Activated naive CD8-positive, alpha-beta T cell treated with anti-CD3 and anti-CD28 coated beads, Interleukin-2, amount 10 ng/mL, durations not matched to agents 7 days and 5 days (primary cell): ENCODE results near the gene TBCE. TPM values are rescaled to one million over a fixed set of nuclear protein-coding genes. Genes with fewer than 3 reads are reported as not detected.
"Not testable (repeated sequence)": the region's sequence is repeated elsewhere in the genome, so short reads cannot be mapped to it uniquely, and the experiment has no call there.

Experiments
- ATAC-seq: fragments of 150-1000 bp; cut with Tn5 transposase; one replicate; pipeline ENCODE4 v1.10.0; 2021; ENCODE audit warnings: low read depth, moderate library complexity
- POLR2A ChIA-PET: fragments of 350-600 bp; sonication (Branson Sonifier 250); formaldehyde crosslinking; loops from one replicate; lab custom pipeline; 2021; ENCODE audit warnings: antibody characterized with exemption; lab: Charles Lee
- DNase-seq: peaks from one replicate; pipeline ENCODE4 v3.0.0; 2021
- H3K27ac Mint-ChIP-seq: one replicate; pipeline ENCODE4 v1.8.0; 2022; ENCODE audit warnings: mild to moderate bottlenecking, mixed read lengths
- H3K27me3 Mint-ChIP-seq: one replicate; pipeline ENCODE4 v1.8.0; 2022; ENCODE audit warnings: mild to moderate bottlenecking, moderate library complexity, mixed read lengths
- H3K36me3 Mint-ChIP-seq: one replicate; pipeline ENCODE4 v1.8.0; 2021; ENCODE audit warnings: mild to moderate bottlenecking, mixed read lengths
- H3K4me1 Mint-ChIP-seq: one replicate; pipeline ENCODE4 v1.8.0; 2021; ENCODE audit warnings: mixed read lengths
- H3K4me3 Mint-ChIP-seq: one replicate; pipeline ENCODE4 v1.8.0; 2022; ENCODE audit warnings: mild to moderate bottlenecking, moderate library complexity, mixed read lengths
- H3K9me3 Mint-ChIP-seq: one replicate; pipeline ENCODE4 v1.8.0; 2021; ENCODE audit warnings: mixed read lengths
- total RNA-seq, 2 experiments: library from RNA; stranded (reverse); gene quantifications; one replicate each; pipeline ENCODE4 v1.2.3, GENCODE V29; 2021

TBCE gene
- total RNA-seq, 2 experiments from 2014 or later: 29.8 to 30.3 TPM

DNA sequence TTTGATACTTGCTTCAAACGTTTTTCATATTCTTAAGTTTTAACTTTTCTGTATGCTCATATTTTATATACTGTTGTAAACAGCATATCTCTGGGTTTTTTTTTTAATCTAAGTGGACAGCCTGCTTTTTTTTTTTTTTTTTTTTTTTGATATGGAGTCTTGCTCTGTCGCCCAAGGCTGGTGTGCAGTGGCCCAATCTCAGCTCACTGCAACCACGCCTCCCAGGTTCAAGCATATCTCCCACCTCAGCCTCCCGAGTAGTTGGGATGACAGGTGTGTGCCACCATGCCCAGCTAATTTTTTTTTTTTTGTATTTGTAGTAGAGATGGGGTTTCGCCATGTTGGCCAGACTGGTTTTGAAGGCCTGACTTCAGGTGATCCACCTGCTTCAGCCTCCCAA, 1.2 kb downstream of the TBCE start:
- H3K9me3 Mint-ChIP-seq: no peaks in the 10 kb centered on the region
- POLR2A ChIA-PET: interaction anchor here (1.0 kb wide), 1 partner anchor 40 kb away, joined by 3 read pairs; the partner anchor contains the start of genes ARID4B and GGPS1
- no peak for ATAC-seq
- H3K4me3 Mint-ChIP-seq: peak overlapping the region; percentile 99
- peaks cover 3% of the 10 kb centered on the region for H3K36me3 Mint-ChIP-seq
- peaks cover 20% of the 10 kb centered on the region for H3K4me1 Mint-ChIP-seq
- no peaks in the 10 kb centered on the region for H3K27me3 Mint-ChIP-seq
- peak overlapping the region; percentile 92 for H3K27ac Mint-ChIP-seq
- DNase-seq: no peak

GRCh38 chr1:235369802-235370201, 2.6 kb downstream of the TBCE start:
- peaks cover 5% of the 10 kb centered on the region for H3K36me3 Mint-ChIP-seq
- ATAC-seq: no peak
- no peak for DNase-seq

DNA sequence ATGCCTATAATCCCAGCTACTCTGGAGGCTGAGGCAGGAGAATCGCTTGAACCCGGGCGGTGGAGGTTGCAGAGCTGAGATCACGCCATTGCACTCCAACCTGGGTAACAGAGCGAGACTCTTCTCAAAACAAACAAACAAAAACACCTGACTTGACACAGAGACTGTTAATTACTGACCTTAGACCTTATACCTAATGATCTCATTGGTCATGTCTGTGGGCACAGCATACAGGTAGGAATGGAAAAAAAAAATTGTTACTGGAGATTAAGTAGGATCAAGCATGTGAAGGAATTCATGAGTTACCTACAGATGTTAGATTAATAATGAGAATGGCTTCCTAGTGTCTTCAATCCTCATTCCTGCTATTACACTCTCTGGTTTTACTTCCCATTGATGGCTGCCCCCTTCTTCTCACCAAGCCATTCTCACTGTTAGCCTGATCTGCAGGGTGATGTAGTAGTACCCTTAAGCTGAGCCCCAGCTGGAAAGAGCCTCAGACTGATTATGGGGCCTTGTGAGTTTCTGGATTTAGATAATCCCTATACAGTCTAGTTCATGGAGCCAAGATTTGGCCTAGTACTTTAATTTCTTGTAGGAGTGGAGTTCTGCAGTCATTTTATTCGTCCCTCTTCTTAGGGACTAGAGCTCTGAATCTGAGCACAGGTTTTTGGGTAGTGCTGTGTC, 8.8 kb downstream of the TBCE start:
- no peaks in the 10 kb centered on the region for H3K27me3 Mint-ChIP-seq
- no peaks in the 10 kb centered on the region for H3K4me1 Mint-ChIP-seq
- no peaks in the 10 kb centered on the region for H3K9me3 Mint-ChIP-seq
- H3K4me3 Mint-ChIP-seq: no peak overlapping the region
- POLR2A ChIA-PET: no interaction called here
- ATAC-seq: no peak
- no peak overlapping the region for H3K27ac Mint-ChIP-seq
- H3K36me3 Mint-ChIP-seq: peaks cover 11% of the 10 kb centered on the region
- DNase-seq: no peak

More at GRCh38 chr1:235369802-235370201, 2.6 kb downstream of the TBCE start:
- Mint-ChIP-seq H3K4me3 (peak overlapping the region; percentile 29), H3K4me1 (peaks cover 20% of the 10 kb centered on the region), H3K27ac (no peak overlapping the region), H3K27me3 (no peaks in the 10 kb centered on the region), H3K9me3 (no peaks in the 10 kb centered on the region)
- POLR2A ChIA-PET: no interaction called here

DNA sequence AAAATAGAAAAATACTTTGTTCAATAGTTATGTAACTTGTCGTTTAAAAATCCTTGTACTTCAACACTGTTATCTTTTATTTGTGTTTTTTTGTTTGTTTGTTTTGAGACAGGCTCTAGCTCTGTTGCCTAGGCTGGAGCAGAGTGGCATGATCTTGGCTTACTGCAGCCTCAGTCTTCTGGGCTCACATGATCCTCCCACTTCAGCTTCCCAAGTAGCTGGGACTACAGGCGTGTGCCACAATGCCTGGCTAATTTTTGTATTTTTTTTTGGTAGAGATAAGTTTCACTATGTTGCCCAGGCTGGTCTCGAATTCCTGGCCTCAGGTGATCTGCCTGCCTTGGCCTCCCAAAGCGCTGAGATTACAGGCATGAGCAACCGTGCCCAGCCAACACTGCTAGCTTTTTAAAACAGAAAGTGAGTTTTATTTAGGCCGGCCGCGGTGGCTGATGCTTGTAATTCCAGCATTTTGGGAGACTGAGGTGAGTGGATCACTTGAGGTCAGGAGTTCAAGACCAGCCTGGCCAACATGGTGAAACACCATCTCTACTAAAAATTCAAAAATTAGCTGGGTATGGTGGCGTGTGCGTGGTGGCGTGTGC, 11.0 kb downstream of the TBCE start:
- ATAC-seq, H3K27ac Mint-ChIP-seq, H3K27me3 Mint-ChIP-seq, DNase-seq, H3K4me1 Mint-ChIP-seq, POLR2A ChIA-PET, H3K4me3 Mint-ChIP-seq, H3K9me3 Mint-ChIP-seq: not testable (repeated sequence)
- peaks cover 19% of the 10 kb centered on the region for H3K36me3 Mint-ChIP-seq

- H3K4me1 Mint-ChIP-seq, H3K27me3 Mint-ChIP-seq, H3K9me3 Mint-ChIP-seq, H3K4me3 Mint-ChIP-seq, DNase-seq, ATAC-seq, H3K27ac Mint-ChIP-seq, POLR2A ChIA-PET: not testable (repeated sequence)
- H3K36me3 Mint-ChIP-seq: peaks cover 25% of the 10 kb centered on the region
Measured at GRCh38 chr1:235381955-235382739, 14.9 kb downstream of the TBCE start.

DNA sequence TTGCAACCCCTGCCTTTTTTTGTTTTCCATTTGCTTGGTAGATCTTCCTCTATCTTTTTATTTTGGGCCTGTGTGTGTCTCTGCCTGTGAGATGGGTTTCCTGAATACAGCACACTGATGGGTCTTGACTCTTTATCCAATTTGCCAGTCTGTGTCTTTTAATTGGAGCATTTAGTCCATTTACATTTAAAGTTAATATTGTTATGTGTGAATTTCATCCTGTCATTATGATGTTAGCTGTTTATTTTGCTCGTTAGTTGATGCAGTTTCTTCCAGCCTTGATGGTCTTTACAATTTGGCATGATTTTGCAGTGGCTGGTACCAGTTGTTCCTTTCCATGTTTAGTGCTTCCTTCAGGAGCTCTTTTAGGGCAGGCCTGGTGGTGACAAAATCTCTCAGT, 18.4 kb downstream of the TBCE start:
- H3K36me3 Mint-ChIP-seq: peaks cover 31% of the 10 kb centered on the region
- POLR2A ChIA-PET, H3K27me3 Mint-ChIP-seq, H3K4me1 Mint-ChIP-seq, H3K27ac Mint-ChIP-seq, DNase-seq, ATAC-seq, H3K4me3 Mint-ChIP-seq: not testable (repeated sequence)
- H3K9me3 Mint-ChIP-seq: peaks cover 11% of the 10 kb centered on the region

DNA sequence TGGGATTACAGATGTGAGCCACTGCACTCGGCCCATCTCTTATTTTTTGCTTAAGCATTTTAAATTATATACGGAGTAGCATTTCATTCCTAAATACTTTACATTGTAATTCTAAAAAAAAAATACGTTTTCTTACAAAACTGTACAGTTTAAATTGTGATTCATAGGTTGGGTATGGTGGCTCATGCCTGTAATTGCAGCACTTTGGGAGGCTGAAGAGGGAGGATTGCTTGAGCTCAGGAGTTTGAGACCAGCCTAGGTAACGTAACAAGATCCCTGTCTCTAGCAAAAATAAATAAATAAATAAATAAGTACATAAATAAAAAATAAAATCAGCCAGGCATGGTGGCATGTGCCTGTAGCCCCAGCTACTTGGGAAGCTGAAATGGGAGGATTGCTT, 24.6 kb downstream of the TBCE start:
- Mint-ChIP-seq H3K27me3 (no peaks in the 10 kb centered on the region), H3K4me1 (no peaks in the 10 kb centered on the region), H3K4me3 (no peak overlapping the region), H3K36me3 (peaks cover 11% of the 10 kb centered on the region), H3K9me3 (peaks cover 6% of the 10 kb centered on the region), H3K27ac (no peak overlapping the region)
- DNase-seq (no peak), ATAC-seq (no peak)
- POLR2A ChIA-PET: interaction anchor here (0.6 kb wide), 1 partner anchor 15 kb away, joined by 3 read pairs; no protein-coding TSS in a partner anchor

GRCh38 chr1:235397733-235398132, 30.5 kb downstream of the TBCE start:
- H3K4me3 Mint-ChIP-seq: no peak overlapping the region
- no peaks in the 10 kb centered on the region for H3K27me3 Mint-ChIP-seq
- H3K9me3 Mint-ChIP-seq: no peaks in the 10 kb centered on the region
- no peak for ATAC-seq
- H3K4me1 Mint-ChIP-seq: peaks cover 1% of the 10 kb centered on the region
- POLR2A ChIA-PET: no interaction called here
- H3K27ac Mint-ChIP-seq: no peak overlapping the region
- H3K36me3 Mint-ChIP-seq: peaks cover 5% of the 10 kb centered on the region
- no peak for DNase-seq

DNA sequence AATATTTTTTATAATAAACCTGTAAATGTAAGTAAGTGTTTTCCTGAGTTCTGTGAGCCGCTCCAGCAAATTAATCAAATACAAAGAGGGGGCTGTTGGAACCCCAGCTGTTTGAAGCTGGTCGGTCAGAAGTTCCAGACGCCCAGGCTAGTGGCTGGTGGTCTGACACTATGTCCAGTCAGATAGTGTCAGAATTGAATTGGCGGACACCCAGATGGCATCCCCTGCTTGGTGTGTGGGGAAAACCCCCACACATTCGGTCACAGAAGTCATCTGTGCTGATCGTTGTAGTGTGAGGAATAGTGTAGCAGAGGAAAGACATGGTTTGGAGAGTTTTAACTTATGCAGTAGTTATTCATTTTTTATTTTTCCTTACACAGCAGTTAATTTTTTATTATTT, 32.4 kb downstream of the TBCE start:
- no peak for DNase-seq
- POLR2A ChIA-PET: no interaction called here
- no peak for ATAC-seq
- Mint-ChIP-seq H3K27me3 (no peaks in the 10 kb centered on the region), H3K9me3 (no peaks in the 10 kb centered on the region), H3K36me3 (peaks cover 7% of the 10 kb centered on the region), H3K4me1 (peaks cover 1% of the 10 kb centered on the region), H3K27ac (no peak overlapping the region), H3K4me3 (no peak overlapping the region)

- H3K36me3 Mint-ChIP-seq: peaks cover 5% of the 10 kb centered on the region
- no peak overlapping the region for H3K27ac Mint-ChIP-seq
- DNase-seq: no peak
- peaks cover 1% of the 10 kb centered on the region for H3K4me1 Mint-ChIP-seq
- POLR2A ChIA-PET: no interaction called here
- H3K9me3 Mint-ChIP-seq: no peaks in the 10 kb centered on the region
- ATAC-seq: no peak
- no peak overlapping the region for H3K4me3 Mint-ChIP-seq
- no peaks in the 10 kb centered on the region for H3K27me3 Mint-ChIP-seq
Measured at GRCh38 chr1:235401251-235401650, 34.0 kb downstream of the TBCE start.

DNA sequence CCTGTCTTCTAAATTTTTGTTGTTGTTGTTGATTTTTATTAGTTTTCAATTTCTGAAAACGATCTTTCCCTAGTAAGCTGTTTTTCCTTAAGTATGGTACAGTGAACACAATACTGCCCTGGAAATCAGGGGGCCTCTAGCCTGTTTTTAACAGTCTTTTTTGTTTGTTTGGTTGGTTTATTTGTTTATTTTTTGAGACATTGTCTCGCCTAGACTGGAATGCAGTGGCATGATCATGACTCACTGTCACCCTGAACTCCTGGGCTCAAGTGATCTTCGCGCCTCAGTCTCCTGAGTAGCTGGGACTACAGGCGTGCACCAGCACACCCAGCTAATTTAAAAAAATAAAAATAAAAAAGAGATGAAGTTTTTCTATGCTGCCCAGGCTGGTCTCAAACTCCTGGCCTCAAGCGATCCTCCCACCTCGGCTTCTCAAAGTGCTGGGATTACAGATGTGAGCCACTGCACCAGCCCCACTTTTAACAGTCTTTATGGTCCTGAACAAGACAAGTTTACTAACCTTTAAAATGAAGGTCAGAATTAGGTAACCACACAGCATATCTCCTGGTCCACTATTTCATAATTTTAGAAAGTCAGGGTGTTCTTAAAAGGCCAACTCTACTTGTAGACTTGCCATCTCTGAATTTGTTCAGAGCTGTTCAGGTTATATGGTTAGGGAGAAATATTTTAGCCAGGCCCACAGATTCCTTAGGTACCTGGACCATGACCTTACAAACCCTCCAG, 35.4 kb downstream of the TBCE start:
- peaks cover 5% of the 10 kb centered on the region for H3K36me3 Mint-ChIP-seq
- POLR2A ChIA-PET: no interaction called here
- ATAC-seq (no peak), DNase-seq (no peak)
- no peak overlapping the region for H3K4me3 Mint-ChIP-seq
- peaks cover 1% of the 10 kb centered on the region for H3K4me1 Mint-ChIP-seq
- H3K9me3 Mint-ChIP-seq: no peaks in the 10 kb centered on the region
- H3K27me3 Mint-ChIP-seq: no peaks in the 10 kb centered on the region
- H3K27ac Mint-ChIP-seq: no peak overlapping the region

DNA sequence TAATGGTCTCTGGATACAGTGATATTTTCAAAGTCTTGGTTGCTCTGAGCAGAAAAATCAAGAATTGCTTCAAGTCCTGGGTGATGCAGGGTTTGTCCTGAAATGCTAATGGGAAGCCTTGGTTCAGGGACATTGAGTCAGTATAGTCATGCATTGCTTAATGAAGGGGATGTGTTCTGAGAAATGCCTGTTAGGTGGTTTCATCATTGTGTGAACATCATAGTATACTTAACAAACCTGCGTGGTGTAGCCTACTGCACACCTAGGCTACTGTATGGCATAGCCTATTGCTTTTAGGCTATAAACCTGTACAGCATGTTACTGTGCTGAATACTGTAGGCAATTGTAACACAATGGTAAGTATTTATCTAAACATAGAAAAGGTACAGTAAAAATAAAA, 36.4 kb downstream of the TBCE start:
- POLR2A ChIA-PET: no interaction called here
- ATAC-seq: no peak
- DNase-seq: no peak
- H3K27me3 Mint-ChIP-seq: no peaks in the 10 kb centered on the region
- H3K4me3 Mint-ChIP-seq: no peak overlapping the region
- H3K36me3 Mint-ChIP-seq: peaks cover 5% of the 10 kb centered on the region
- H3K4me1 Mint-ChIP-seq: peaks cover 1% of the 10 kb centered on the region
- no peaks in the 10 kb centered on the region for H3K9me3 Mint-ChIP-seq
- H3K27ac Mint-ChIP-seq: no peak overlapping the region

DNA sequence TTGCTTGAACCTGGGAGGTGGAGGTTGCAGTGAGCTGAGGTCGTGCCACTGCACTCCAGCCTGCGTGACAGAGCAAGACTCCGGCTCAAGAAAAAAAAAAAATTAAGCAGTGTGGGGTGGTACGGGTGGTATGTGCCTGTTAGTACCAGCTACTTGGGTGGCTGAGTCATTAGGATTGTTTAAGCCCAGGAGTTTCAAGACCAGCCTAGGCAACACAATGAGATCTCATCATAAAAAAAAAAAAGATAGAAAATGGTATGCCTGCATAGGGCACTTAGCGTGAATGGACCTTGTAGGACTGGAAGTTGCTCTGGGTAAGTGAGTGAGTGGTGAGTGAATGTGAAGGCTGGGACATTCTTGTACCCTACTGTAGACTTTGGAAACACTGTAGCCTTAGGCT, 37.0 kb downstream of the TBCE start:
- Mint-ChIP-seq H3K27ac (no peak overlapping the region), H3K9me3 (no peaks in the 10 kb centered on the region), H3K4me3 (no peak overlapping the region), H3K4me1 (peaks cover 1% of the 10 kb centered on the region), H3K36me3 (peaks cover 5% of the 10 kb centered on the region), H3K27me3 (no peaks in the 10 kb centered on the region)
- ATAC-seq (no peak), DNase-seq (no peak)
- POLR2A ChIA-PET: no interaction called here
